Skeletal muscle tissue (tissue), 4 donors: ENCODE measurements around the gene UNC5C. TPM values are rescaled to one million over a fixed set of nuclear protein-coding genes. Genes with fewer than 3 reads are reported as not detected.
"Not testable (repeated sequence)": the region's sequence is repeated elsewhere in the genome, so short reads cannot be mapped to it uniquely, and the experiment has no call there.

ENCODE experiments used
- H3K27ac ChIP-seq: one replicate; pipeline ENCODE4 v1.7.0; 2013; ENCODE audit warnings: mild to moderate bottlenecking, low read depth, low read length, inconsistent platforms
- H3K27me3 ChIP-seq, 3 donors: one replicate each; pipeline ENCODE4 v1.7.0; 2013; ENCODE audit warnings: low read length in 3 of 3; ENCODE audit not compliant: control insufficient read depth in 3 of 3, insufficient read depth in 3 of 3
- H3K36me3 ChIP-seq, 3 donors: one replicate each; pipeline ENCODE4 v1.7.0; 2013; ENCODE audit warnings: low read length in 3 of 3; ENCODE audit not compliant: control insufficient read depth in 3 of 3, insufficient read depth in 3 of 3
- H3K4me1 ChIP-seq, 3 donors: one replicate each; pipeline ENCODE4 v1.7.0; 2013; ENCODE audit warnings: low read length in 3 of 3, mild to moderate bottlenecking in 3 of 3; ENCODE audit not compliant: control insufficient read depth in 3 of 3, insufficient read depth in 3 of 3
- H3K4me3 ChIP-seq, 3 donors: one replicate each; pipeline ENCODE4 v1.7.0; 2013; ENCODE audit warnings: low read length in 3 of 3
- H3K9ac ChIP-seq, 3 donors: one replicate each; pipeline ENCODE4 v1.7.0; 2013; ENCODE audit warnings: low read length in 3 of 3, mild to moderate bottlenecking in 3 of 3, moderate library complexity in 2 of 3, low read depth in 1 of 3
- H3K9me3 ChIP-seq, 3 donors: one replicate each; pipeline ENCODE4 v1.7.0; 2013; ENCODE audit warnings: low read length in 3 of 3; ENCODE audit not compliant: control insufficient read depth in 3 of 3
- total RNA-seq: library from RNA; depleted of rRNA; stranded (reverse); fragments of >200 nt; gene quantifications from one replicate; pipeline ENCODE4 v1.2.3, GENCODE V29; 2014
- donor health status: Osteomylitis.

Gene UNC5C
- total RNA-seq, 1 donor from 2014 or later, result 1.0 TPM

DNA sequence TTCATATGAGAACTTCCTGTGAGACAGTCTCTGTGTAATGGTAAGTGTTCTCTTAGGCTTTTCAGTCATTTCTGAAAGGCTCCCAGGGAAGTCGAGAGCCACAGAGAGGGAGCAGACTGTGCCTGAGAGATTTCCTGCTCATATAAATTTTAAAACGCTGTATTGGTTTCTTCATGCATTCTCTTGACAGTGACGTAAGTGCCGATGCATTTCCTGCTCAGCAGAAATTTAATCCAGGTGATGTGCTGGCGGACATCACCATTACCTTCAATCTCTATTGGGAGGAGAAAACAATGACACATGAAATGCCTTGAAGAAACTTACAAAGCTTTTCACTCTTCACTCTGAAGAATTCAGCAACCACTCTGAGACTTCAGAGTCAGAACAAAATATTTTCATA is 407.4 kb downstream of the UNC5C start:
- Histone ChIP-seq H3K4me3 (no peak overlapping the region), H3K27me3 (no peaks in the 10 kb centered on the region), H3K36me3 (peaks cover 0 to 3% (median 0%) of the 10 kb centered on the region in 3 donors), H3K9ac (no peak overlapping the region), H3K9me3 (no peaks in the 10 kb centered on the region), H3K4me1 (no peaks in the 10 kb centered on the region), H3K27ac (no peak overlapping the region)

DNA sequence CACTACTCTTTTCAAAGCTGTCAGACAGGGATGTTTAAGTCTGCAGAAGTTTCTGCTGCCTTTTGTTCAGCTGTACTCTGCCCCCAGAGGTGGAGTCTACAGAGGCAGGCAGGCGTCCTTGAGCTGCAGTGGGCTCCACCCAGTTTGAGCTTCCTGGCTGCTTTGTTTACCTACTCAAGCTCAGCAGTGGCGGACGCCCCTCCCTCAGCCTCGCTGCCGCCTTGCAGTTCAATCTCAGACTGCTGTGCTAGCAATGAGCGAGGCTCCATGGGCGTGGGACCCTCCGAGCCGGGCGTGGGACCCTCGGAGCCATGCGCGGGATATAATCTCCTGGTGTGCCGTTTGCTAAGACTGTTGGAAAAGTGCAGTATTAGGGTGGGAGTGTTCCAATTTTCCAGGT is 409.3 kb downstream of the UNC5C start:
- not testable (repeated sequence) for H3K27ac ChIP-seq, H3K9me3 ChIP-seq, H3K4me3 ChIP-seq, H3K9ac ChIP-seq, H3K27me3 ChIP-seq, H3K36me3 ChIP-seq, H3K4me1 ChIP-seq

DNA sequence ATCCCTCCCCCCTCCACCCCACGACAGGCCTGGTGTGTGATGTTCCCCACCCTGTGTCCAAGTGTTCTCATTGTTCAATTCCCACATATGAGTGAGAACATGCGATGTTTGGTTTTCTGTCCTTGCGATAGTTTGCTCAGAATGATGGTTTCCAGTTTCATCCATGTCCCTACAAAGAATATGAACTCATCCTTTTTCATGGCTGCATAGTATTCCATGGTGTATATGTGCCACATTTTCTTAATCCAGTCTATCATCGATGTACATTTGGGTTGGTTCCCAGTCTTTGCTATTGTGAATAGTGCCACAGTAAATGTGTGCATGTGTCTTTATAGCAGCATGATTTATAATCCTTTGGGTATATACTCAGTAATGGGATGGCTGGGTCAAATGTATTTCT is 414.8 kb downstream of the UNC5C start:
- H3K9me3 ChIP-seq, H3K27ac ChIP-seq, H3K4me1 ChIP-seq, H3K27me3 ChIP-seq, H3K9ac ChIP-seq, H3K36me3 ChIP-seq, H3K4me3 ChIP-seq: not testable (repeated sequence)

DNA sequence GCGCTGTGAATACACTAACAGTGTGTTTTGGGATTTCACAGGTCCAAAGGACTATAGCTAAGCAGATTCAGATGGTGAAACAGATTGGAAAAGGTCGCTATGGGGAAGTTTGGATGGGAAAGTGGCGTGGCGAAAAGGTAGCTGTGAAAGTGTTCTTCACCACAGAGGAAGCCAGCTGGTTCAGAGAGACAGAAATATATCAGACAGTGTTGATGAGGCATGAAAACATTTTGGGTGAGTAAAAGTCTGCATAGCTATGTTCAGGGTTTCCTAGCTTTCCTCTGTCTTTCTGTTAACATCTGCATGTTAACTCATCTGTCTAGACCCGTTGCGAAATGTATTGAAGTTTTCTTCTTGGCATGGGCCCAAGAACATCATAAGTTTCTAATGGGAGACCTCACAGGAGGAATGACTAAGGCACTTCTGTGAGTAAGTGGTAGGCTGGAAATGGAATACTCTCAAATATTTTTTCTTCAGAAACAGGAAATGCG is 418.9 kb downstream of the UNC5C start:
- no peaks in the 10 kb centered on the region for H3K9me3 ChIP-seq
- H3K9ac ChIP-seq, result no peak overlapping the region
- no peak overlapping the region for H3K27ac ChIP-seq
- H3K36me3 ChIP-seq, result no peaks in the 10 kb centered on the region
- H3K4me3 ChIP-seq, result no peak overlapping the region
- H3K27me3 ChIP-seq, result no peaks in the 10 kb centered on the region
- peaks cover 0 to 3% (median 0%) of the 10 kb centered on the region in 3 donors for H3K4me1 ChIP-seq

DNA sequence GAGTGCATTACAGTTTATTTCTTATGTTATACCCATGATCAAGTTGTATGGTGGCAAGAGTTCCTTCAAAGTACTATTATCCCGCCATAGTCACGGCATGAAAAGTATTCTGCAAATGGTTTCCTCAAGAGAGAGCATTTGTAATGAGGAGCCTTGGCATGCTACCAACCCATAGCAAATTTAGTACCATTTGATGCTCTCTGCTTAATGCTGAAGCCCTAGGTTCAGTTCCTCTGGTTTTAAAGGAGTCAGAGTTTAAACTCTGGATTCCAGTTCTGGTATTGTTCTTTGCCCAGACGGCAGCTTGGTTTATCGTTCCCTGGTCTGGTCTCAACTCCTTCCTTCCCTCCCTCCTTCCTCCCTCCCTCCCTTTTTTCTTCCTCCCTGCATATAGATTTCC is 419.7 kb downstream of the UNC5C start:
- H3K9me3 ChIP-seq, result no peaks in the 10 kb centered on the region
- no peaks in the 10 kb centered on the region for H3K27me3 ChIP-seq
- peaks cover 0 to 3% (median 0%) of the 10 kb centered on the region in 3 donors for H3K4me1 ChIP-seq
- no peak overlapping the region for H3K4me3 ChIP-seq
- no peak overlapping the region for H3K27ac ChIP-seq
- no peaks in the 10 kb centered on the region for H3K36me3 ChIP-seq
- no peak overlapping the region for H3K9ac ChIP-seq

- no peak overlapping the region for H3K9ac ChIP-seq
Measured at GRCh38 chr4:95124906-95125504, 423.8 kb downstream of the UNC5C start.

GRCh38 chr4:95122001-95122400 is 426.8 kb downstream of the UNC5C start:
- no peaks in the 10 kb centered on the region for H3K4me1 ChIP-seq
- no peaks in the 10 kb centered on the region for H3K9me3 ChIP-seq
- H3K27me3 ChIP-seq, result no peaks in the 10 kb centered on the region
- H3K36me3 ChIP-seq, result no peaks in the 10 kb centered on the region
- H3K9ac ChIP-seq, result no peak overlapping the region
- no peak overlapping the region for H3K4me3 ChIP-seq
- H3K27ac ChIP-seq, result no peak overlapping the region

More at GRCh38 chr4:95124906-95125504, 423.8 kb downstream of the UNC5C start:
- no peaks in the 10 kb centered on the region for H3K9me3 ChIP-seq
- H3K4me1 ChIP-seq, result peaks cover 0 to 3% (median 0%) of the 10 kb centered on the region in 3 donors
- H3K36me3 ChIP-seq, result no peaks in the 10 kb centered on the region
- no peak overlapping the region for H3K27ac ChIP-seq
- no peak overlapping the region for H3K4me3 ChIP-seq
- no peaks in the 10 kb centered on the region for H3K27me3 ChIP-seq

GRCh38 chr4:95120456-95120855 is 428.3 kb downstream of the UNC5C start:
- H3K4me3 ChIP-seq, result no peak overlapping the region
- no peaks in the 10 kb centered on the region for H3K27me3 ChIP-seq
- no peaks in the 10 kb centered on the region for H3K36me3 ChIP-seq
- no peak overlapping the region for H3K27ac ChIP-seq
- H3K9ac ChIP-seq, result no peak overlapping the region
- no peaks in the 10 kb centered on the region for H3K9me3 ChIP-seq
- no peaks in the 10 kb centered on the region for H3K4me1 ChIP-seq

- Histone ChIP-seq H3K36me3 (no peaks in the 10 kb centered on the region), H3K27ac (no peak overlapping the region), H3K9me3 (no peaks in the 10 kb centered on the region), H3K9ac (no peak overlapping the region), H3K27me3 (no peaks in the 10 kb centered on the region), H3K4me1 (no peaks in the 10 kb centered on the region), H3K4me3 (no peak overlapping the region)
Measured at GRCh38 chr4:95118497-95118896, 430.3 kb downstream of the UNC5C start.

DNA sequence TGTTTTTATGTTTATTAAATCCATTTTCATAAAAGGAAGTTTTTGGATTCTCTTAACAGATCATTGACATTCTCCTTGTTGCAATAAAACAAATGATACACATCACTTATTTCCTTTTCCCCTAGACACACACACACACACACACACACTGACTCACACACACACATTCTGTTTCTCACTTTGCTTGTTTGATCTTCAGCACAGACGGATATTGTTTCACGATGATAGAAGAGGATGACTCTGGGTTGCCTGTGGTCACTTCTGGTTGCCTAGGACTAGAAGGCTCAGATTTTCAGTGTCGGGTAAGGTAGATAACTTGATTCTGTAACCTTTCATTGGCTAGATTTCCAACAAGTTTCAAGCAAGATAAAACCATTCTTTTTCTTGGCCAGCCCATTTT is 434.3 kb downstream of the UNC5C start:
- no peak overlapping the region for H3K27ac ChIP-seq
- H3K4me3 ChIP-seq, result no peak overlapping the region
- no peak overlapping the region for H3K9ac ChIP-seq
- no peaks in the 10 kb centered on the region for H3K27me3 ChIP-seq
- H3K9me3 ChIP-seq, result no peaks in the 10 kb centered on the region
- no peaks in the 10 kb centered on the region for H3K4me1 ChIP-seq
- H3K36me3 ChIP-seq, result no peaks in the 10 kb centered on the region
